Activated CD8-positive, alpha-beta memory T cell treated with anti-CD3 and anti-CD28 coated beads, Interleukin-2, amount 50 U/mL, for 24 hours (primary cell): ENCODE measurements around the gene FYCO1.
"Not testable (repeated sequence)": the region's sequence is repeated elsewhere in the genome, so short reads cannot be mapped to it uniquely, and the experiment has no call there.

Experiments used
- DNase-seq: peaks from one replicate; pipeline ENCODE4 v3.0.0-alpha.2; 2020; ENCODE audit errors: extremely low read depth

The FYCO1 gene

DNA sequence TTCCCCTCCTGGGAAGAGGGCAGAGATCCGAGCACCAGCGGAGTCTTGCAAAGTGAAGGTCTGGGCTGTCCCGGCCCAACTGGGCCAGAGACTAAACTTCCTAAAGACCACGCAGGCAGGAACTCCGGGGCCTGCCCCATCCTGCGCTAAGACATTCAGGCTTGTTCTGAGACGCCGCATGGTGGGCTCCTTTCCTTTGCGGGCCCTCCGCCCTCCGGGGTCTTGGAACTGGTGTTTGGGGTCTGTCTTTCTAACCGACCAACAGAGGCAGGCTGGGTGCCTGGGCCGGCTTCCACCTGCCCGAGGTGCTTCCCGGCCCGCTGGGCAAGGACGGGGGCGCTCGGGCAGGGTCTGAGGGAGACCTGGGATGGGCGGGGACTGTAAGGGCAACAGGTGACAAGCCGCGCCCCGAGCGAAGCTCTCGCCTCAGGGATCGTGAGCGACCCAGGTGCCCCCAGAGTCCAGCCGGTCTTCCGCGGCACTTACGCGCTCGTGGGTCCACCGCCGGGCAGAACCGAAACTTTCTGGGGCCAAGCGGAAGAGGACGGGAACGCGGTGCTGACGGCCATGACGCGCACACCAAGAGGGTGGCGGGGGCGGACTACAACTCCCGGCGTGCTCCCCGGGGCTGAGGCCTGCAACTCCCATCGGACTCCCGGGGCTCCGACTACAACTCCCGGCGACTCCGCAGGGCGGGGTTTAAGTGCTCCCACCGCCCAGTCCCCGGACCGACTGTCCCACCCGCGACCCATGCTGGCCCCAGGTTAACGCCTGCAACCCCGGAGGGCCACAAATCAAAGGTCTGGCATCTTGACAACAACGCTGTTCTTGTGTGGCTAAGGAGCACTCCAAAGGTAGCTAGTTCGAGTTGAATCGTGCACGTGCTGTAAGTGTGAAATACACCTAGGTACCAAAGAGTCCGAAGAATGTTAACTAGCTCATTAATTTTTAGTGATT is at the start of gene FYCO1:
TSS of gene FYCO1 (minus strand) at position 589 of the 957 bp plus-strand sequence. CDS start 10,914 bp downstream, outside the sequence.
- peak; percentile 76 for DNase-seq

DNA sequence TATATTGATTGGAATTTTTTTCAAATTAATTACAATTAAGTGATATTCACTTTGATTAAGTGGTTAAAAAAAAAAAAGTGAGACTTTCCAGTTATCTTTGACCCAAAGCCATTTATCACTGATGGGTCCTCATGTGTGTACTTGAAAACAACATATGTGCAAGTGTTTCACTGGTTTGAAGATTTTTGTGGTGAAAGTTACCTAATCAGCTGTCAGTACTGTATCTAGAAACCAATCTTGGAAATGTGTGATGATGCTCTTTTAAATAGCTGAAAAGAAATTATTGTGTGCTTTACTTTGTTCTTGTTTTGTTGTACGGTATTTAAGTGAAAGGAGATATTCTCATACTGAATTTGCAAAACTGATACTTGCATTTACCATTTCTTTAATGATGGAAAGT is 43.3 kb upstream of the FYCO1 start:
- DNase-seq: no peak

DNA sequence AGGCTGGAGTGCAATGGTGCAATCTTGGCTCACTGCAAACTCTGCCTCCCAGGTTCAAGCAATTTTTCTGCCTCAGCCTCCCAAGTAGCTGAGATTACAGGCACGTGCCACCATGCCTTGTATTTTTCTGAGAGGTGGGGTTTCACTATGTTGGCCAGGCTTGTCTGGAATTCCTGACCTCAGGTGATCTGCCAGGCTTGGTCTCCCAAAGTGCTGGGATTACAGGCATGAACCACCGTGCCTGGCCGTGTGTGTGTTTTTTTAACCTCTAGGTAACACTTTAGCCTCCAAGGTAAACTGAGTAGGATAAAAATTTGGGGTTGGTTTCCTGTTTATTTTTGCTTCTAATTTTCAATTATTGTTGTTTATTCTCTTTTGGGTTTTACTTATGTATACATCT is 42.4 kb upstream of the FYCO1 start:
- not testable (repeated sequence) for DNase-seq

DNA sequence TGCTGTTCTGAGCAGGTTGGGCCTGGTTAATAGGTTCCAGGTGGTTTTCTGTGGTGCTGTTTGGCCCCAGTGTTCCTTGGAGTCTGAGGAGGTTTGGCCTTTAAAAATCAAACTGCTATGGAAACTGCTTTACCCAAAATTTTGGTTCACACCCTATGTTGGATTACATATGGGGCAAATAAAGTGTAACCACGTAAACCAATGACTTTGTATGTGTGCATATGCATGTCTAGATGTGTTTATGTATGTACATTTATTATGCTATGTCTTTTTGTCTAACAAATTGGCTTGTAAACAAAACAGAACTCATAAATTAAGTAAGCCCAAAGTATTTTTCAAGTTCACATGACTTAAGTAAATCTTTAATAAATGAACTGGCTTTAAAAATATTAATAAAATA is 40.6 kb upstream of the FYCO1 start:
- DNase-seq: no peak

DNA sequence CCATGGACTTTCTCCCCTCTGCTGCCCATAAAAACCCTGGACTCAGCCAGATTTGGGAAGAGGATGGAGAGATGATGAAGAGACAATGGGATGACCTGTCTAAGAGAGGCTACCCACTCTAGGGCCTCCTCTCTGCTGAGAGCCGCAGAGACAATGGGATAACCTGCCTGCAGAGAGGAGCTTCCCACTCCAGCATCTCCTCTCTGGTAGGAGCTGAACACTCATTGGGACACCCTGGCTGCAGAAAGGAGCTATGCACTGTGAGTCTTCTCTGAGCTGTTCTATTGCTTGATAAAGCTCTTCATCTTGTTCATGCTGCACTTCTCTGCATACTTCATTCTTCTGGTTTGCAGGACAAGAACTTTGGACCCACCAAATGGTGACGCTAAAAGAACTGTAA is 36.1 kb upstream of the FYCO1 start:
- no peak for DNase-seq

DNA sequence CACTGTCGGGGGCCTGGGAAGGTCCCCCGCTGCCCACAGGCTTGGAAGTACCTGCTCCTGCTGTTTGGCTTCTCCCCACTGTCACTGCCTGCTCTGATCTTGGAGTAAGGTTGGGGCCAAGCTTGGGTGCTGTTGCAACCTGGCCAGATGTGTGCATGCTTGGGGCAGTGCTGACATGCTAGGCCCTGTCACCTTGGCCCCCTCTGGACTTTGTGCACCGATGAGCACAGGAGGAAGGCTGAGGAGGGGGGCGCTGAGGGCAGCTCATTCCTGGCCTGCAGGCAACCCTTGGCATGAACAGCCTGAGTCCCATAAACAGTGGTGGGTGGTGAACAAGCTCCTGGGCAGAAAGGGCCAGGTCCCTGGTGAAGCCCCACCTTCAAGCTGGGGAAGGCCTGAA is 35.6 kb upstream of the FYCO1 start:
- DNase-seq: no peak

DNA sequence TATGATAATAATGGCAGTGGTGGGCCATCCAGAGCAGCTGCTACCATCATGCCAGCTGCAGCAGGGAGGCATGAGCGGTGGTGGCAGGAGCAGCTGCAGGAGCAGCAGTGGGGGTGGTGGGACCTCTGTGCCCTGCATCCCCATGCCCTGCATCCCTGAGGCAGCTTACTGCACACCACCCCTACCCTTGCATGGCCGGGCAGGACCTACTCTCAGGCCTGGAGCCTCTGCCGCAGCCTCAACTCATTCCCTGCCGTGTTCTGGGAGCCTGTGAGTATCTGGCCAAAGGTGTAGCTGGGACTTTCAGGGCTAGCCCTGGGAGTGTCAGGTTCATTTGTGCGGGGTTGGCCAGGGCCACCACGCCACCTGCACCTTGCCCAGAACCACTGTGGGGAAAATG is 35.0 kb upstream of the FYCO1 start:
- no peak for DNase-seq

DNA sequence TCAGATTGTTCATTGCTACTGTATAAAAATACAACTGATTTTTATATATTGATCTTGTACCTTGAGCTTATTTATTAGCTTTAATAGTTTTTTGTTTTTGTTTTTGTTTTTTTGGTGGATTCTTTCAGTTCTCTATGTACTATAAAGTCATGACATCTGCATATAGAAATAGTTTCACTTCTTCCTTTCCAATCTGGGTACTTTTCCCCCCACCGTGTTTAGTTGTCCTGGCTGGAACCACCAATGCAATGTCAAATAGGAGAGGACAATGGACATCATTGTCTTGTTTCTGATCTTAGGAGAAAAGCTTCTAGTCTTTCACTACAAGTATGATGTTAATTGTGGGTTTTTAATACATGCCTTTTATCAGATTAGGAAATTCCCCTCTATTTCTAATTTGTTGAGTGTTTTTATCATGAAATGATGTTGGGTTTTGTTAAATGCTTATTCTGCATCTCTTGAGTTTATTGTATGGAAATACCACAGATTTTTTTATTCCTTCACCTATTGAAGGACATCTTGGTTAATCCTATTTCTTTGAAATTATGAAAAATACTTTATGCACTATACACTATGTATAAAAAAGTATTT is 34.4 kb upstream of the FYCO1 start:
- DNase-seq: no peak

DNA sequence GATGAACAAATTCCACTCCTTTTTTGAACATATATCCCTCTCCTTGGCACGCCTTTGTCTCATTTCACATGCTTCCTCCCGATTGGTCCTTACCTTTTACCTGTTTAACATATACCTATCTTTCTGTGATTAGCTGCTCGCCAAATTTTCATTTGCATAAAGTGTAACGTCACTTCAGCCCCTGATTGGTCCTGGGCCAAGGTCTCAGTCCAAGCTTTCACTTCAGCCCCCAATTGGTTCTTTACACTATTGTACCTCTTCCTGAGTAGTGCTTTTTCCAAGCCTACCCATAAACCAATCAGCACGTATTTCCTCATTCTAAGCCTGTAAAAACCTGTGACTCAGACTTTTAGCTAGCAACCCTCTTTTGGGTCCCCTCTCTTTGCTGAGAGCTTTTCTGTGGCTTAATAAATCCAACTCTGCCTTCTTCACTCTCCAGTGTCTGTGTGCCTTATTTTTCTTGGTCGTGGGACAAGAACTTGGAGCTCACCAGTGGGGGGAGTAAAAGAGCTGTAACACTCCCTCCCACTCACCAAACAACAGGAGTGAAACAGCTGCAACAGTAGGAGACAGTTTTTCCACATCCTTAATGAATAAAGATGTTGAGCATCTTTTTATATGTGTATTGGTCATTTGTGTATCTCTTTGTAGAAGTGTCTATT is 32.2 kb upstream of the FYCO1 start:
- DNase-seq: no peak

DNA sequence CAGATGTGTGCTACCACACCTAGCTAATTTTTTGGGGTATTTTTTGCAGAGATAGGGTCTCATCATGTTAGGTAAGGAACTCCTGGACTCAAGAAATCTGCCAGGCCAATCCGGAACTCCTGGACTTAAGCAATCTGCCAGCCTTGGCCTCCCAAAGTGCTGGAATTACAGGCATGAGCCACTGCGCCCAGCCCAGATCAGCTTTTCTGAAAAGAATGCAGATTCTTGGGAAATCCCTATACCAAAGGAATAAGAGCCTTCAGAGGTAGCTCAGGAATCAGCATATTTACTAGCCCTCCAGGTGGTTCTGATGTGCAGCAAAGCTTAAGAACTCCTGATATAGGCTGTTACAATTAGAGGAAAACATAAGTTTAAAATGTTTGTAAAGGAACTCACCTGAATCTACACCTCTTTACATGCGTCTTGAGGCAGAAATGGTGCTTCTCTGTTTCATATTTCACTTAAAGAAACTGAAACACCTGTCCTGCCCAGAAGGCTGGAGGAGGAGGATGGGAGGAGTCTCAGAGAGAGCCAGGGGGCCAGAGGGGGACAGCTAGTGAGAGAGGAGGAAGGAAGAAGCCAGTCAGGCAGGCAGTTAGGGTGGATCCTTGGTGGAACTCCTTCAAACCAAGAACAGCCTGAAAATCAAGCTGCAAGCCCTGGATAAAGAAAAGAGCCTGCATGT is 31.5 kb upstream of the FYCO1 start, which contains the start of gene XCR1:
TSS of gene XCR1 (minus strand) at position 463 of the 685 bp plus-strand sequence. CDS start 5,536 bp downstream, outside the sequence.
- no peak for DNase-seq

DNA sequence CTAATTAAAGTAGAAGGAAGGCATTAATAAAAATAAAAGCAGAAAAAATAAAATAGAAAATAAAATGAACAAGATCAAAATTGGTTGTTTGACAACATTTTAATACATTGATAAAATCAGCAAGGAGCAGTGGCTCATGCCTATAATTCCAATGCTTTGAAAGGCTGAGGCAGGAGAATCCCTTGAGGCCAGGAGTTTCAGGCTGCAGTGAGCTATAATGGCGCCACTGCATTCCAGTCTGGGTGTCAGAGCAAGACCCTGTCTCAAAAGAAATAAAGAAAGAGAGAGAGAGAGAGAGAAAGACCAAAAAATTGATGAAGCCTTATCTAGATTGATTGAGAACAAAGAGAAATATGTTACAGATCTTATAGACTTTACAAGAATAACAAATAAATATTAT is 29.5 kb upstream of the FYCO1 start:
- no peak for DNase-seq

DNA sequence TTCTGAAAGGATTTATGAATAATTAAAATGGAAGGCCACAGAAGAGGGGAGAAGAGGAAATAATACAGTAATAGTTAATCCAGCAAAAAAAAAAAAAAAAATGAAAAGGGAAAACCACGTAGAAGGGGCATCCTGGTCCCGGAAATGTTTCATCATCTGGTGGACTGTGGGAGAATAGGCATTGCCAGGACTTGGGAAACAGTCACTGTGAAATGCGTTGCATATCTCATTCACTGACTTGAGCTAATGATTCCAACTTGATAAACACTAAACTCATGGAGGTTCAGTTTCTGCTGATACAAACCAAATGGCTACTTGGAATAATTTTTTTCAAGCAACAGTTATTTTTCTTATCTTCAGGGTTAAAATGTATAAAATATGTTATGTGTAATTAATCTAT is 28.5 kb upstream of the FYCO1 start:
- DNase-seq: no peak

DNA sequence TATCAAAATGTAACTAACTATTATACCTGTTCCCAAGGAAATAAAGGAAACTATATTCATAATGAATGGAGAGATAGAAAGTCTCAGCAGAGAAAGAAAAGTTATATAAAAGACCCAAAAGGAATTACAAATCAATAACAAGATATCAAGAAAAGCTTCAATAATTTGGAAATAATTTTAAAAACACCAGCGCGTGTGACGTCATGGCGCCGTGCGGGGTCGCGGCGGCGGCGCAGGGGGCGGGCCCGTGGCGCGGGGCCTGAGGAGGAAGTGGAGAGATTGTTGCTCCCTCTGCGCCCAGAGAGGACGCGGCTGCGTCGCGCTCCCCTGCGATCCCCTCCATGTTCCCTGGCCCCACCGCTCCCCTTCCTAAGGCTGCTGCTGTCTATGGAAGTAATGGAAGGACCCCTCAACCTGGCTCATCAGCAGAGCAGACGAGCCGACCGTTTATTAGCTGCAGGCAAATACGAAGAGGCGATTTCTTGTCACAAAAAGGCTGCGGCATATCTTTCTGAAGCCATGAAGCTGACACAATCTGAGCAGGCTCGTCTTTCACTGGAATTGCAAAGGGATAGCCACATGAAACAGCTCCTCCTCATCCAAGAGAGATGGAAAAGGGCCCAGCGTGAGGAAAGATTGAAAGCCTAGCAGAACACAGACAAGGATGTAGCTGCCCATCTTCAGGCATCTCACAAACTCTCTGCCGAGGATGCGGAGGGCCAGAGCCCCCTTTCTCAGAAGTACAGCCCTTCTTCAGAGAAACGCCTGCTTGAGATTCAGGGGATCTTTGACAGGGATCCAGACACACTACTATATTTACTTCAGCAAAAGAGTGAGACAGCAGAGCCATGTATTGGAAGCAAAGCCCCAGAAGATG is 27.5 kb upstream of the FYCO1 start:
- no peak for DNase-seq

DNA sequence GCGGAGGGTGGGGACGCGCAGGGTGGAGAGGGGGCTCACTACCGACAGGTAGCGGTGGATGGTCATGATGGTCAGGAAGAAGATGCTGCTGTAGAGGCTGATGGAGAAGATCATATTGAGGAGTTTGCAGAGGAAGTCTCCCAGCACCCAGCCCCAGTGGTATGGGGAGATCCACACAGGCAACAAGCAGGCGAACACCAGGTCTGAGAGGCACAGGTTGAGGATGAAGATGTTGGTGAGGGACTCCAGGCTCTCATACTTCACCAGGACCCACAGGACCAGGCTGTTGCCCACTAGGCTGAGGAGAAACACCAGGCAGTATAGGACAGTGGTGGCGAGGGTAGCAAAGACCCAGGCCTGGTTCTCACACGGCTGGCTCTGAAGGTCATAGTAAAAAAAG is 25.9 kb upstream of the FYCO1 start:
- DNase-seq: no peak

DNA sequence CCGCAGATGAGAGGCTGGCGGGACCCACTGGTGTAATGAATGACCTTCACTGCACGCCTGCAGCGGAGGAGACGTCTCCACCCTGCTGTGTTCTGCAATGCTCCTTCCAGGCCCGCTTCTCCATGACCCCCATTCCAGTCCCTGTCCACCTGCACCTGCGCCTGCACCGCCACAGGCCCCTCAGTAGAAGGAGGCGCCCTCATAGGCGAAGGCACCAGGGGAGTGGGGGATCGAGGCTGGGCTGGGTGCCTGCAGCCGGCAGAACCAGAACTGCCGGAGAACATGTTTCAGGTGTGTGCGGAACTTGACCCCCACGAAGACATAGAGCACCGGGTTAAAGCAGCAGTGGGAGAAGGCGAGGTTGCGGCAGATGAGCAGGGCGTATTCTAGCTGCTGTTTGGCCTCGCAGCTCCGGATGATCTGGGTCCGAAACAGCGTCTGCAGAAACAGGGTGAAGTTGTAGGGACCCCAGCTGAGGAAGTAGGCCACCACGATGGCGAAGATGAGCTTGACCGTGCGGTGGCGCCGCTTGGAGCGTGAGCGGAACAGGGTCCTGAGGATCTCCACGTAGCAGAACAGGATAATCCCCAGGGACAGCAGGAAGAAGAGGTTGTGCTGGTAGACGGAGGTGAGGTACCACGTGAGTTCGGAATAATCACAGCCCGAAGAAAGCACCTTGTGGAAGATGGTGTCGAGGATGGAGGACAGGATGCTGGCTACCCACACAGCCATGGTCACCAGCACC is 25.3 kb upstream of the FYCO1 start:
- DNase-seq: no peak

DNA sequence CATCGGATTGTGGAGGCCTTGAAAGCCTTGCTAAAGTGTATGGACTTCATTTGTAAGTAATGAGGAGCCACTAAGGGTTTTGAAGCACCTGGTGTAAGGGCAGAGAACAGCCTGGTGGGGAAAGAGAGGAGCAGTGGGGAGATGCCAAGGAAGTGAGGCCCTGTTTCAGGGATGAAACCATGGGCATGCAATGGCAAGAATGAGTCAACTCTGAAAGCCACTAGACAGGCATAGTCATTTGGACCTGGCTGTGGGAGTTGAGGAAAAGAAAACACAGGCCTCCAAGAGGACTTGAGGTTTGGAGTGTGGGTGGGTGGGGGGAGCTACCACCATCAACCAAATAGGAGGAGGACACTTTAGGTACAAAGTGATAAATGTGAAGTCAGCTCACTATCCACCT is 24.1 kb upstream of the FYCO1 start:
- DNase-seq: peak; percentile 1

DNA sequence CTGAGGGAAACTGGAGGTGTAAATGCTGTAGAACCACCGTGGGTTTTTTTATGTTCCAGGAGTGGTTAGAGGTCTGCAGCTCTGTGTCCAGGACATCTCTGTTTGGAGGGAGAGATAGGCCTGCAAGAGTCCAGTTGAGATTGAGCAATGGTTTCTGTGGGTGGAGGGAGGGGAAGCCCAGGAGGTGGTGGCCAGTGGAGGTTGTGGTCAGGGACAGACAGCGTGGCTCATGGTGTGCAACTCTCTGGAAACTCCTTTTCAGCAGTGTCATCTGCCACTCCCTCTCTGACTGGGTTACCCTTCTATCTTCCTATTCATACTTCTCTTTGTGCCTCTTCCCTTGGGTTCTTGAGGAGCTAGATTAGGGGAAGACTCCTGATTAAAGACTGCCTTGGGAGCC is 22.1 kb upstream of the FYCO1 start:
- no peak for DNase-seq

DNA sequence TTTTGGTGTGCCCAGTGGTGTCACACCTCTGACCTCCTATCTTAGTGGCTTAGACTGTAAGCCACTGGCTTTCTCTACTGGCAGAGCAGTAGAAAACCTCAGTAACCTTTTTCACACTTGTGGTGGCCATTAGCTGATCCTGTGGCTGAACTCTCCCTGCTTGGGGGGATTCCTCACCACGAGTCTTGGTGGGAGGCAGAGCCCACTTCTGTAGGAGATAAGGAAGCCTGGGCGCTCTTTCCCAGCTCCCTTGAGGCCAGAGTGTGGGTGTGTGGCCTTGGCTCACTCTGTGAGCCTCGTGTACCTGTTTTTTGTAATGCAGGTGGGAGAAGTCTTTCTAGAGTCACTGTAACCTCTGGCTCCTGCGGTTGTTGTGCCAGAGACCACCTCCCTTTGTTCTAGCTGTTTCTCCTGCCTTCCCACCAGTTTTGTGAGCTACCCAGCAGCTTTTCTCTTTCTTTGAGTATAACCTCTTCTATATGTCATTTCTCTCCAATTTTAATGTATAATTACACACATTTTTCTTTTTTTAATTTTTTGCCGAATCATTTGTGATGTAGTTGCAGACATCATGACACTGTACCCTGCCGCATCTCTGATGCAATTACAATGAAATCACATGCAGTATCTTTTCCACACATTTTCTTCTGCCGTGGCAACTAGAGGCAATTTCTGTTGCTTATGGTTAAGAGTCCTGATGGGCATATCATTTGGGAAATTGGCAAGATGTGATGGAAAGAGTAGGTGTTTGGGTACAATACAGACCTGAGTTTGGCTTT is 17.9 kb upstream of the FYCO1 start:
- no peak for DNase-seq

DNA sequence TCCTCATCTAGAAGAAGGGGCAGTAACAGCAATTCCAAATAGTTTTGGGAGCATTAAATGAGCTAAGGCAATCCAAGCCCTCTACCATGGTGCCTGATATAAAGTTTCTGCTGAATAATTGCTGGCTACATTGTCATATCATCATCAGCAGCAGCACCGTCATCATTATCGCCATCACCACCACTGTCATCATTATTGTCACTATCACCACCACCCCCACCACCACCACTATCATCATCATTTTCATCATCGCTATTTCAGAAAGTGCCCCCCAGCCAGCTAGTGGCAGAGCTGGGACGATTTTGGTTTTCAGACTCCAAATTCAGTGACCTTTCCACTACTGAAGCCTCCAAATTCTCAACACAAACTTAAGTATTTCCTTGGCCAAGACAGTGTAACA is 16.6 kb upstream of the FYCO1 start:
- no peak for DNase-seq
